Heart left ventricle (tissue), 16 donors: ENCODE results near the gene WDR17. TPM values are rescaled to one million over a fixed set of nuclear protein-coding genes. Genes with fewer than 3 reads are reported as not detected.

Source experiments
- ATAC-seq, 4 donors: fragments of 200-7000 bp; cut with Tn5 transposase; one replicate each; pipeline ENCODE4 v1.9.1; 2020 to 2022; ENCODE audit warnings: moderate library complexity in 4 of 4, mild to moderate bottlenecking in 3 of 4, moderate number of reproducible peaks in 1 of 4
- DNase-seq, 5 donors: peaks; one replicate each; pipeline ENCODE4 v3.0.0-alpha.2; 2020
- H3K27ac ChIP-seq, 12 donors: fragments of 200-600 bp; sonication (generic) in 4 of 12; one replicate each; pipeline versions ENCODE4 v1.5.0 to v1.8.0; 2016 to 2022; ENCODE audit warnings: mild to moderate bottlenecking in 2 of 12
- H3K27me3 ChIP-seq, 9 donors: fragments of 200-600 bp; sonication (generic) in 2 of 9; one replicate each; pipeline versions ENCODE4 v1.5.1 to v1.8.0; 2016 to 2022; ENCODE audit warnings: mild to moderate bottlenecking in 3 of 9
- H3K36me3 ChIP-seq, 9 donors: fragments of 200-600 bp; sonication (generic) in 2 of 9; one replicate each; pipeline versions ENCODE4 v1.5.0 to v1.8.0; 2018 to 2022; ENCODE audit warnings: mild to moderate bottlenecking in 2 of 9
- H3K4me1 ChIP-seq, 12 donors: fragments of 200-600 bp; sonication (generic) in 4 of 12; one replicate each; pipeline versions ENCODE4 v1.5.0 to v1.8.0; 2016 to 2022; ENCODE audit warnings: mild to moderate bottlenecking in 3 of 12
- H3K4me3 ChIP-seq, 12 donors: fragments of 200-600 bp; sonication (generic) in 4 of 12; one replicate each; pipeline versions ENCODE4 v1.5.0 to v1.8.0; 2017 to 2022; ENCODE audit warnings: mild to moderate bottlenecking in 9 of 12, moderate library complexity in 4 of 12
- H3K9me3 ChIP-seq, 12 donors: fragments of 200-600 bp; sonication (generic) in 4 of 12; one replicate each; pipeline versions ENCODE4 v1.5.0 to v1.8.0; 2016 to 2022; ENCODE audit warnings: mild to moderate bottlenecking in 1 of 12
- POLR2A ChIP-seq, 2 donors: fragments of 450-650 bp; IDR thresholded peaks; one replicate each; pipeline ENCODE4 v1.6.1; 2017; ENCODE audit warnings: antibody characterized with exemption in 2 of 2, mild to moderate bottlenecking in 2 of 2, moderate library complexity in 2 of 2
- WGBS, 4 donors: extraction: QIAGEN DNeasy Blood & Tissue Kit in 2 of 4; methylation state at CpG; one replicate each; pipeline versions ENCODE4 v1.1.5 to v1.1.7; 2013 to 2018; 5-methylcytosine and 5-hydroxymethylcytosine counted together
- intact Hi-C, 10 donors: fragments of 100-400 bp; cut with DNase I; formaldehyde crosslinking; loops; one replicate each; pipeline versions ENCODE4 v1.11.1 to v1.14.2; 2022
- polyA plus RNA-seq, 2 donors: library from polyadenylated mRNA; stranded (reverse); fragments of 200-250 nt; gene quantifications; one replicate each; pipeline ENCODE4 v1.2.3, GENCODE V29; 2013
- total RNA-seq, 9 donors: library from RNA; depleted of rRNA in 2 of 9; stranded (reverse); fragments of >200 nt in 2 of 9; fragmentation: NEBNext Ultra II Directional in 3 of 9; extraction: Animal tissue kit (Norgen Biotek cat#: 25700) in 3 of 9; gene quantifications; one replicate each; pipeline versions ENCODE4 v1.1.0 to v1.2.4, GENCODE V29; 2016 to 2023
- TF ChIP-seq, protein P1 (sequence below), 12 donors: fragments of 200-600 bp; sonication (generic) in 4 of 12; IDR thresholded peaks; one replicate each; pipeline versions ENCODE4 v1.5.0 to v1.8.0; 2018 to 2022; ENCODE audit warnings: antibody characterized with exemption in 12 of 12, mild to moderate bottlenecking in 5 of 12
- donor health status: ischemic (EF 13 %, LVEDD 7.1; RV severe dilation, severe dysfunction).
- donor health status: healthy with polysubstance abuse.
- donor health status: DM: no; HTN: yes; CAD: no.
- donor health status: DM: no; HTN: no; CAD: no.
- donor health status: ischemic (EF 25% LVEDD 6.9; RV normal size, moderate dysfunction).
- donor health status: ischemic (EF 25% LVEDD 5.7; RV mildly dilated, moderate dysfunction).
- donor health status: healthy.
- donor health status: DM: yes; HTN: yes; CAD: no.
- donor health status: ischemic (EF 35%, LVEDD 5.7; RV mildly dilated, moderate dysfunction).
- donor health status: nonischemic (EF 11% LVEDD 7.7; RV severe dilation, severe dysfunction).
- donor health status: DM: yes; HTN: yes; CAD: no.
- donor health status: PGD.
- donor health status: ischemic (EF 29% LVEDD 5.4; RV normal size, mild dysfunction).
- donor health status: nonischemic (EF 23%, LVEDD 6.1; RV moderate dilation, normal function).

The WDR17 gene
- total and polyA plus RNA-seq, 11 donors = 0.21 to 1.4 (median 0.58) TPM

DNA sequence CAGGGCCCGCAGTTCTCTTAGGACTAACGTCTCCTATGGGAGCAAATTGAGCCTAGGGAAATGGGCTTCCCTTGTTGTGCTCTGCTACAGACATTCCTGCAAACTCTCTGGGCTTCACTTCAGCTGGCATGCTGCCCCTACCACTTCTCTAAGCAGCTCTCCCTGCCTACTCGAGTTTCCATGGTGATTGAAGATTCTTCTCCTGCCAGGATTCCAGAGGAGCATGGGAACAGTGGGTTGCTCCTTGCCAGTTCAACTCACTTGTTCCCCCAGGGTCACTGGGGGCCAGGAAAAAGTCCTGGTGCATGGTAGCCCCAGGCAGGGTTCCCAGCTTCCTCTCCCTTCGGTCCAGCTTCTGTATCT, 21.1 kb upstream of the WDR17 start:
- no peak for DNase-seq
- intact Hi-C loops = loop anchor here in 1 of 10 donors (10.0 kb wide), 1 partner anchor 300 kb away; no protein-coding TSS in a partner anchor
- no peak overlapping the region for H3K4me3 ChIP-seq
- H3K4me1 ChIP-seq = no peaks in the 10 kb centered on the region
- H3K36me3 ChIP-seq = no peaks in the 10 kb centered on the region
- no peak for ATAC-seq
- no peak overlapping the region for H3K27ac ChIP-seq
- H3K9me3 ChIP-seq = peaks cover 0 to 7% (median 0%) of the 10 kb centered on the region in 12 donors
- TF ChIP-seq, protein P1, sequence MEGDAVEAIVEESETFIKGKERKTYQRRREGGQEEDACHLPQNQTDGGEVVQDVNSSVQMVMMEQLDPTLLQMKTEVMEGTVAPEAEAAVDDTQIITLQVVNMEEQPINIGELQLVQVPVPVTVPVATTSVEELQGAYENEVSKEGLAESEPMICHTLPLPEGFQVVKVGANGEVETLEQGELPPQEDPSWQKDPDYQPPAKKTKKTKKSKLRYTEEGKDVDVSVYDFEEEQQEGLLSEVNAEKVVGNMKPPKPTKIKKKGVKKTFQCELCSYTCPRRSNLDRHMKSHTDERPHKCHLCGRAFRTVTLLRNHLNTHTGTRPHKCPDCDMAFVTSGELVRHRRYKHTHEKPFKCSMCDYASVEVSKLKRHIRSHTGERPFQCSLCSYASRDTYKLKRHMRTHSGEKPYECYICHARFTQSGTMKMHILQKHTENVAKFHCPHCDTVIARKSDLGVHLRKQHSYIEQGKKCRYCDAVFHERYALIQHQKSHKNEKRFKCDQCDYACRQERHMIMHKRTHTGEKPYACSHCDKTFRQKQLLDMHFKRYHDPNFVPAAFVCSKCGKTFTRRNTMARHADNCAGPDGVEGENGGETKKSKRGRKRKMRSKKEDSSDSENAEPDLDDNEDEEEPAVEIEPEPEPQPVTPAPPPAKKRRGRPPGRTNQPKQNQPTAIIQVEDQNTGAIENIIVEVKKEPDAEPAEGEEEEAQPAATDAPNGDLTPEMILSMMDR (IDR thresholded peaks at IDR 0.05) = no peak
- no peak for TF ChIP-seq POLR2A (IDR thresholded peaks at IDR 0.05)
- WGBS, 4 donors = 60 to 70% (median 65%) methylated on average over 4 of the region's 4 CpGs
- peaks cover 0 to 3% (median 0%) of the 10 kb centered on the region in 9 donors for H3K27me3 ChIP-seq

DNA sequence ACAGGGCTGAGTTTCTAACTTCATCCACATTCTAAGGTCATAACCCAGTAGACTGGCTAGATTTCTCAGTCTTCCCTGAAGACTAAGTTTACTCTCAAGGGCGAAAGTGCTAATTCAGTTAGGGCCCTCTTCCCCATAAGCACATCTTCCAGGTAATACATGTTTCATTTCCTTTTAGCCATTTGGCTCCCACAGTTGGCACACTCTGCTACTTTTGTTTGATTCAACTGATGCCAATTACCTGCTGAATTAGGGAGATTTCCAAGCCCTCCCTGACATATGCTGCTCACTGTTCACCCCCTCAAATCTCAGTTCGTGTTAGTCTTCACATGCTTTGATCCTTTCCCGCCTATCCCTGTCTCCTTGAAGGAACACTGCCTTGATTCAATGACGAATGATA, 17.0 kb upstream of the WDR17 start:
- ATAC-seq (no peak), DNase-seq (no peak)
- intact Hi-C loops = loop anchor here in 1 of 10 donors (10.0 kb wide), 1 partner anchor 296 kb away; no protein-coding TSS in a partner anchor
- 71 to 80% (median 76%) methylated on average over 4 of the region's 4 CpGs for WGBS, 4 donors
- Histone ChIP-seq H3K27me3 (peaks cover 0 to 3% (median 0%) of the 10 kb centered on the region in 9 donors), H3K4me3 (no peak overlapping the region), H3K9me3 (no peaks in the 10 kb centered on the region), H3K36me3 (no peaks in the 10 kb centered on the region), H3K27ac (no peak overlapping the region), H3K4me1 (no peaks in the 10 kb centered on the region)
- TF ChIP-seq, protein P1 (IDR thresholded peaks at IDR 0.05) = no peak
- no peak for TF ChIP-seq POLR2A (IDR thresholded peaks at IDR 0.05)

DNA sequence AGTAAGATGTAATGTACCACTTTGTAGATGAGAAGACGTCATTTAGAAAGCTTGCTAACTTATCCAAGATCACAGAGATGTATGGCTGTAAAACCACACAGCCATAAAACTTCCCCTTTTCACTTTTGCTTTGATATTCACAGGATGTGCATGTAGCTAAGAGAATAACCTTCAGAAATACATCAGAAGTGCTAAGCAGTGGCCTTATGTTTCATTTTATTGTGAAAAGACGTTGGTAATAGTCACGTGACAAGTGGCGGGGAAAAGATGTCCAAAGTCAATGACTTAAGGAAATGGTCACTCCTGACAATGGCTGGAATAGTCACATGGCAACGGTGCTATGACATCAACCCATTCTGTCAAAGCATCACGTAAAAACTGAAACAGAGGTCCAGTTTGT, 12.9 kb upstream of the WDR17 start:
- 63 to 76% (median 70%) methylated on average over 6 of the region's 6 CpGs for WGBS, 4 donors
- Histone ChIP-seq H3K9me3 (no peaks in the 10 kb centered on the region), H3K4me3 (no peak overlapping the region), H3K4me1 (no peaks in the 10 kb centered on the region), H3K27me3 (no peaks in the 10 kb centered on the region), H3K27ac (no peak overlapping the region), H3K36me3 (no peaks in the 10 kb centered on the region)
- TF ChIP-seq POLR2A (IDR thresholded peaks at IDR 0.05) = no peak
- TF ChIP-seq, protein P1 (IDR thresholded peaks at IDR 0.05) = no peak
- DNase-seq = no peak
- no peak for ATAC-seq
- intact Hi-C loops = no loop called here

DNA sequence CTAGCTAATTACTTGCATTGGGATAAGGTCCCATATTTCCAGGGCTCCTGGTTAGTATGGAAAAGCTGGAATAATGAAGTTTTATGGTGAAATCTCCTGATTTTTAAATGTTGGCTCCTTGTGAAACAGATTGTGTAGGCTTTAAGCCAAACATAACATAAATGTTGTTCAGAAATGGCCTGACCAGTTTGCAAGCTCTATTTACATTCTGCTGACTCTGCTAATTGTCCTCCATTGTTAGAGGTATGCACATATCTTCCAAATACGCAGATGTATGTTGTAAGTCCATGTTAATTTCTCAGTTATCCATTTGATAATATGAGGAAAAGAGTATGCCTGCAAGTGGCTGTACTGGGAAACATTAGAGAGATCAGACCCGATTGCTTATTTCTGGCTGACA, 11.9 kb upstream of the WDR17 start:
- ATAC-seq (no peak), DNase-seq (no peak)
- WGBS, 4 donors = 57 to 82% (median 66%) methylated on average over 2 of the region's 2 CpGs
- Histone ChIP-seq H3K9me3 (no peaks in the 10 kb centered on the region), H3K27me3 (no peaks in the 10 kb centered on the region), H3K27ac (no peak overlapping the region), H3K4me1 (no peaks in the 10 kb centered on the region), H3K36me3 (no peaks in the 10 kb centered on the region), H3K4me3 (no peak overlapping the region)
- intact Hi-C loops = no loop called here
- TF ChIP-seq POLR2A (IDR thresholded peaks at IDR 0.05) = no peak
- TF ChIP-seq, protein P1 (IDR thresholded peaks at IDR 0.05) = no peak
